Suprapubic skin (tissue), 4 donors: ENCODE measurements around the gene SOX11.

ENCODE experiments used
- CTCF ChIP-seq, 2 donors: fragments of 200-600 bp in 1 of 2; fragments of 450-650 bp in 1 of 2; sonication (generic) in 1 of 2; IDR thresholded peaks; one replicate each; pipeline ENCODE4 v1.5.1; 2016 to 2019; ENCODE audit warnings: antibody characterized with exemption in 2 of 2, mild to moderate bottlenecking in 1 of 2, moderate library complexity in 1 of 2
- EP300 ChIP-seq: sonication (generic); formaldehyde crosslinking; IDR thresholded peaks from one replicate; pipeline ENCODE4 v1.6.1; 2017; ENCODE audit warnings: antibody characterized with exemption
- POLR2A ChIP-seq, 2 donors: fragments of 450-650 bp; IDR thresholded peaks; one replicate each; pipeline ENCODE4 v1.6.1; 2017; ENCODE audit warnings: antibody characterized with exemption in 2 of 2, mild to moderate bottlenecking in 2 of 2, moderate library complexity in 2 of 2
- POLR2AphosphoS5 ChIP-seq, 3 donors: sonication (generic); formaldehyde crosslinking; IDR thresholded peaks; one replicate each; pipeline ENCODE4 v1.6.1; 2017; ENCODE audit warnings: antibody characterized with exemption in 3 of 3

- TF ChIP-seq CTCF (IDR thresholded peaks at IDR 0.05) (no peak), POLR2A (IDR thresholded peaks at IDR 0.05) (no peak), EP300 (no peak), POLR2AphosphoS5 (IDR thresholded peaks at IDR 0.05) (no peak)
These were observed 18.2 kb upstream of the SOX11 start for GRCh38 chr2:5674026-5674340.
